ENCODE results near the gene PRMT3. TPM values are rescaled to one million over a fixed set of nuclear protein-coding genes. Genes with fewer than 3 reads are reported as not detected.

The PRMT3 gene
- polyA plus RNA-seq, 1 donor (not counting 4 experiments of a cell fraction or from before 2014, with no cell fraction given), result 29.4 TPM

Other genes starting within 250 kb of the PRMT3 start
- not detected in 3 replicates for gene DBX1, start 227.2 kb upstream of the PRMT3 start, polyA plus RNA-seq
- gene HTATIP2, start 24.0 kb upstream of the PRMT3 start, polyA plus RNA-seq, result 34.9 to 46.0 TPM (median 45.1 TPM) in 3 replicates
- not detected in 3 replicates for gene SLC6A5, start 211.9 kb downstream of the PRMT3 start, polyA plus RNA-seq